Islet of Langerhans (tissue), 1 donor: ENCODE measurements around the gene CD5L.

Experiments
- FAIRE-seq: peaks from one replicate; lab custom pipeline; 2011; peaks lifted over from hg19 to GRCh38; lab: Jason Lieb, UNC

Gene CD5L

GRCh38 chr1:157841708-157842107, at the start of gene CD5L:
Gene CD5L, minus strand, starts transcription at chr1:157841808. Its CDS starts 107 bp downstream, at chr1:157841701.
- no peak for FAIRE-seq

GRCh38 chr1:157882580-157882979, 41.0 kb upstream of the CD5L start:
- FAIRE-seq, result no peak

GRCh38 chr1:157880621-157881020, 39.0 kb upstream of the CD5L start:
- no peak for FAIRE-seq

GRCh38 chr1:157878059-157878458, 36.5 kb upstream of the CD5L start:
- peak; percentile 64 for FAIRE-seq

GRCh38 chr1:157870490-157870889, 28.9 kb upstream of the CD5L start:
- no peak for FAIRE-seq

- no peak for FAIRE-seq
Observed at GRCh38 chr1:157868654-157869053, 27.0 kb upstream of the CD5L start.

- FAIRE-seq, result no peak
Observed at GRCh38 chr1:157862114-157863070, 20.8 kb upstream of the CD5L start.

- no peak for FAIRE-seq
Observed at GRCh38 chr1:157856538-157856937, 14.9 kb upstream of the CD5L start.

- FAIRE-seq, result no peak
Observed at GRCh38 chr1:157852476-157852875, 10.9 kb upstream of the CD5L start.

- FAIRE-seq, result no peak
Observed at GRCh38 chr1:157849229-157849875, 7.7 kb upstream of the CD5L start.

GRCh38 chr1:157844089-157844830, 2.7 kb upstream of the CD5L start:
- FAIRE-seq, result no peak

- no peak for FAIRE-seq
Observed at GRCh38 chr1:157842939-157843338, 1.3 kb upstream of the CD5L start.

GRCh38 chr1:157838966-157839365, 2.6 kb downstream of the CD5L start:
- FAIRE-seq, result no peak

- no peak for FAIRE-seq
Observed at GRCh38 chr1:157834430-157834829, 7.2 kb downstream of the CD5L start.

GRCh38 chr1:157833145-157833544, 8.5 kb downstream of the CD5L start:
- no peak for FAIRE-seq

GRCh38 chr1:157831968-157832626, 9.5 kb downstream of the CD5L start:
- no peak for FAIRE-seq

- FAIRE-seq, result no peak
Observed at GRCh38 chr1:157830887-157831286, 10.7 kb downstream of the CD5L start.

GRCh38 chr1:157829711-157830110, 11.9 kb downstream of the CD5L start:
- no peak for FAIRE-seq

- no peak for FAIRE-seq
Observed at GRCh38 chr1:157829210-157829609, 12.4 kb downstream of the CD5L start.

- no peak for FAIRE-seq
Observed at GRCh38 chr1:157820299-157820698, 21.3 kb downstream of the CD5L start.

- no peak for FAIRE-seq
Observed at GRCh38 chr1:157819896-157820295, 21.7 kb downstream of the CD5L start, which contains the start of gene FCRL1. Gene FCRL1, minus strand, starts transcription at chr1:157820120. Its CDS starts 83 bp downstream, at chr1:157820037.

- no peak for FAIRE-seq
Observed at GRCh38 chr1:157819215-157819614, 22.4 kb downstream of the CD5L start.
